ENCODE results near the gene ZNF316.

The ZNF316 gene

DNA sequence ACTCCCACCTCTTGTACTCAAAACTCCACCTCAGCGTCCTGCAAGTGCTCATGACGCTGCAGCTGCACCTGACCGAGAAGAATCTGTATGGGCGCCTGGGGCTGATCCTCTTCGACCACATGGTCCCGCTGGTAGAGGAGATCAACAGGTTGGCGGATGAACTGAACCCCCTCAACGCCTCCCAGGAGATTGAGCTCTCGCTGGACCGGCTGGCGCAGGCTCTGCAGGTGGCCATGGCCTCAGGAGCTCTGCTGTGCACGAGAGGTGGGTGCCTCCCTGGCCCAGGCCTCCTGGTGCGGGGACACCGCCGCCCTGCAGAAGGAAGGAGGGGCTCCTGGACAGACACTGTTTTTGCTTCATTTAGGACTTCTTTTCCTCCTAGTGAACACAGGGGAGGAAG lies 37.0 kb upstream of the ZNF316 start:
- TF ChIP-seq, protein P1, sequence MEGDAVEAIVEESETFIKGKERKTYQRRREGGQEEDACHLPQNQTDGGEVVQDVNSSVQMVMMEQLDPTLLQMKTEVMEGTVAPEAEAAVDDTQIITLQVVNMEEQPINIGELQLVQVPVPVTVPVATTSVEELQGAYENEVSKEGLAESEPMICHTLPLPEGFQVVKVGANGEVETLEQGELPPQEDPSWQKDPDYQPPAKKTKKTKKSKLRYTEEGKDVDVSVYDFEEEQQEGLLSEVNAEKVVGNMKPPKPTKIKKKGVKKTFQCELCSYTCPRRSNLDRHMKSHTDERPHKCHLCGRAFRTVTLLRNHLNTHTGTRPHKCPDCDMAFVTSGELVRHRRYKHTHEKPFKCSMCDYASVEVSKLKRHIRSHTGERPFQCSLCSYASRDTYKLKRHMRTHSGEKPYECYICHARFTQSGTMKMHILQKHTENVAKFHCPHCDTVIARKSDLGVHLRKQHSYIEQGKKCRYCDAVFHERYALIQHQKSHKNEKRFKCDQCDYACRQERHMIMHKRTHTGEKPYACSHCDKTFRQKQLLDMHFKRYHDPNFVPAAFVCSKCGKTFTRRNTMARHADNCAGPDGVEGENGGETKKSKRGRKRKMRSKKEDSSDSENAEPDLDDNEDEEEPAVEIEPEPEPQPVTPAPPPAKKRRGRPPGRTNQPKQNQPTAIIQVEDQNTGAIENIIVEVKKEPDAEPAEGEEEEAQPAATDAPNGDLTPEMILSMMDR (IDR thresholded peaks at IDR 0.05; ENCODE audit: insufficient read depth, low read depth, low read length, missing control alignments), result no peak
- DNase-seq (ENCODE audit: low read depth), result no peak

DNA sequence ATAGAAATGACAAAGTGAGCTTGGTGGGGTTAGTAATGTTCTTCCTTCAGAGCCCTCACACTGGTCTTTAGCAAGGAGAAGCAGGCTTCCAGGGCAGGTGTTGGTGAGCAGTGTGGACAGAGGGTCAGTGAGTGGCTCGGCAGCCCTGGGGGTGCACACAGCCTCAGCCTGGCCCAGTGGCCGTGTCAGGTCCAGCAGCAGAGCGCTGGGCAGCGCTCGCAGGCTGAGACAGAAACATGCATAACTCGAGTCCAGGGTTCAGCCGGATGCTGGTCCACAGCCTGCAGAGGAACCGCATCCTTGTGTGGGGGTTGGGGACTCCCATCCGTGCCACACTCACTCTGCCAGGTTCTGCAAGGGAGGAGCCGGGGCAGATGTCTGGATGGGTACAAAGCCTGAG lies 32.7 kb upstream of the ZNF316 start:
- H3K4me3 ChIP-seq (ENCODE audit: low read length), result no peak overlapping the region
- no peak for DNase-seq (ENCODE audit: low read depth)
- TF ChIP-seq, protein P1 (IDR thresholded peaks at IDR 0.05; ENCODE audit: insufficient read depth, low read depth, low read length, missing control alignments), result no peak

More for the DNA sequence above, 37.0 kb upstream of the ZNF316 start:
- H3K4me3 ChIP-seq (ENCODE audit: low read length), result no peak overlapping the region

DNA sequence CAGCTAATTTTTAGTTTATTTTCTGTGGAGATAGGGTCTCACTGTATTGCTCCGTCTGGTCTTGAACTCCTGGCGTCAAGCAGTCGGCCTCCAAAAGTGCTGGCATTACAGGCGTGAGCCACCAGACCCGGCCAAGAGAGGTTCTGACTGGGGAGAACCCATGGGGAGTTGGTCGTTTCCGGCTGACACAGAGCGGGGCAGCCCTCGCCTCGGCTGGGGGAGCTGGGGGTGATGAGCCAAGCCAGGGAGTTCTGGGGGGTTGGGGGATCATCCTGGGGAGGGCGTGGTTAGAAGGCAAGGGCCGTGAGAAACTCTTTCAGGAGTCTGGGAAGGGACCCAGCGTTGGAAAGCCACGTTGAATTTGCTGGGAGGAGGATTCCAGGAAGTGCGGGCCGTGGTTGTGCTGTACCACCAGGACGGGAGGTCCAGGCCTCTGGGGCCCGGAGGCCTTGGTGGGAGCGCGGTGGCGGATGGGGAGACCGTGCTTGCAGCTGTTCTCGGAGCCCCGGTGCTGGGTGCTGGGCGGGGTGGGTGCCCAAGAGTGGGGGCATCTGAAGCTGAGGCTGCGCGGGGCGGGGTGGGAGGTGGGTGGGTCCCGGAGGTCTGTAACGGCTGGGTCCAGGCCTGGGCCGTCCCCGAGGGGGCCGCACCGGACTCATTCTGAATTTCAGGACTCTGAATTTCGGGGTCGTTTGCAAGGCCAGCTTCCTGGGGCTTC lies 30.1 kb upstream of the ZNF316 start:
- DNase-seq (ENCODE audit: low read depth), result no peak
- TF ChIP-seq, protein P1 (IDR thresholded peaks at IDR 0.05; ENCODE audit: insufficient read depth, low read depth, low read length, missing control alignments), result no peak
- no peak overlapping the region for H3K4me3 ChIP-seq (ENCODE audit: low read length)

DNA sequence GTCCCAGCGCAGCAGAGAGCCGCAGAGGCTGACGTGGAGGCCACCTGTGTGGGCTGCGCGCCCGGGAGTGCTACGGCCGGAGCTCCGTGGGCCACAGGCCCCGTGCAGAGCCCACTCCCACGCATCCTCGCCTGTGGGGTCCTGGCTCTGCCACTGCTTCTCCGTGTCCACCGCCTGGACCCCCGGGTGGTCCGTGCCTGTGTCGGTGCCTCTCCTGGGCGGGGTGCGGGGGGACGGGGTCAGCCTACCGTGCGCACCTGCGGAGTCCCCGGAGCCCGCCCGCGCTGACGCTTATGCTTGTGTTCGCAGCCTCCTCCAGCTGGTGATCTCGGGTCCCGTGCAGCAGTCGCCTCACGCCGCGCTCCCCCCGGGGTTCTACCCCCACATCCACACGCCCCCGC lies 29.5 kb upstream of the ZNF316 start:
- no peak for DNase-seq (ENCODE audit: low read depth)
- H3K4me3 ChIP-seq (ENCODE audit: low read length), result no peak overlapping the region
- TF ChIP-seq, protein P1 (IDR thresholded peaks at IDR 0.05; ENCODE audit: insufficient read depth, low read depth, low read length, missing control alignments), result no peak

DNA sequence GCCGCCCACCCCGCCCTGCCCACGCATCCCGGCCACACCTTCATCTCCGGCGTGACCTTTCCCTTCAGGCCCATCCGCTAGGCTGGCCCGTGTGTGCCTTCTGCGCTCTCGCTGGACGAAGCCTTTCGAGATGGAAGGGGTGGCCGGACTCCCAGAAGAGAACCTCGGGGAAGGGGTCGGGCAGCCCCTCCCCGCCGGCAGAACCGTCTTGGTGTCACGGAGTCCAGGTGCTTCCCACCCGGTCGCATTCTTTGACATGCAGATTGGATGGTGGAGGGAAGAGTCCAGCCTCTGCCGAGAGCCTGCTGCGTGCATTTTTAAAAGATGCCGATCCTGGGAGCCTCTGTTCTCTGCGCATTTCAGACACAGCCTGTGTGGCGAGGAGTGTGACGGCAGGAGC lies 29.0 kb upstream of the ZNF316 start:
- no peak for DNase-seq (ENCODE audit: low read depth)
- H3K4me3 ChIP-seq (ENCODE audit: low read length), result no peak overlapping the region
- TF ChIP-seq, protein P1 (IDR thresholded peaks at IDR 0.05; ENCODE audit: insufficient read depth, low read depth, low read length, missing control alignments), result no peak

DNA sequence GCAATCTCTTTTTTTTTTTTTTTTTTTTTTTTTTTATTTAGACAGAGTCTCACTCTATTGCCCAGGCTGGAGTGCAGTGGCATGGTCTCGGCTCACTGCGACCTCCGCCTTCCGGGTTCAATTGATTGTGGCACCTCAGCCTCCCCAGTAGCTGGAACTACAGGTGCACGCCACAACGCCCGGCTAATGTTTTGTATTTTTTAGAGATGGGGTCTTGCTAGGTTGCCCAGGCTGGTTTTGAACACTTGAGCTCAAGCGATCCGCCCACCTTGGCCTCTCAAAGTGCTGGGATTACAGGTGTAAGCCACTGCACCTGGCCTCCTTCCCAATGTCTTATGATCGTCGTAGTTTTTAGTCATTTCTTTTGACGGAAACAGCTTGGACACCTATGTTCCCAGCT lies 28.3 kb upstream of the ZNF316 start:
- TF ChIP-seq, protein P1 (IDR thresholded peaks at IDR 0.05; ENCODE audit: insufficient read depth, low read depth, low read length, missing control alignments), result no peak
- no peak overlapping the region for H3K4me3 ChIP-seq (ENCODE audit: low read length)
- no peak for DNase-seq (ENCODE audit: low read depth)

DNA sequence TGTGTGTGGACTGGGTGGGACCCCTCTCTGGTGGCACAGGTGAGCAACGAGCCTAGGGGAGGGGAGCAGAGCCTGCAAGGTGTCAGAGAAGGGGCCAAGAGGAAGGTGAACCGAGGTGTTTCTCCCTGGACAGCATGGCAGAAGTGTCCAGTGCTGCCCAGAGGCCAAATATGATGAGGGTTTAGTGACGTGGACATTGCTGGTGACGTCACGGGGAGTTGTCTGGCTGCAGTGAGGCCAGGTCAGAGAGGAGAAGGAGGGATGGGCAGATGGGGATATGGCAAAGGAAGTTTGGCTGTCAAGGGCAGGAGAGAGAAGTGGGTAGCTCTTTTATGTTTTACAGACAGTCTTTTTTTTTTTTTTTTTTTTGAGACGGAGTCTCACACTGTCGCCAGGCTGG lies 24.3 kb upstream of the ZNF316 start:
- TF ChIP-seq, protein P1 (IDR thresholded peaks at IDR 0.05; ENCODE audit: insufficient read depth, low read depth, low read length, missing control alignments), result no peak
- no peak for DNase-seq (ENCODE audit: low read depth)
- no peak overlapping the region for H3K4me3 ChIP-seq (ENCODE audit: low read length)
